Smooth muscle cell (in vitro differentiated cells): Measurements from ENCODE around the gene WWP2. TPM values are rescaled to one million over a fixed set of nuclear protein-coding genes. Genes with fewer than 3 reads are reported as not detected.

Experiments used
- DNase-seq: peaks from one replicate; lab custom pipeline; 2025; ENCODE audit not compliant: unreplicated experiment; lab: John Stamatoyannopoulos, UW
- H2AFZ ChIP-seq: fragments of 200-600 bp; sonication (generic); 2 replicates; pipeline ENCODE4 v1.6.0; 2016; ENCODE audit warnings: antibody characterized with exemption, low read depth, mild to moderate bottlenecking
- H3F3A ChIP-seq: fragments of 200-600 bp; sonication (generic); 2 replicates; pipeline ENCODE4 v1.6.0; 2017; ENCODE audit warnings: antibody characterized with exemption, low read depth
- H3K27ac ChIP-seq: fragments of 200-600 bp; sonication (generic); 2 replicates; pipeline ENCODE4 v1.5.1; 2016; ENCODE audit warnings: low read depth, mild to moderate bottlenecking
- H3K27me3 ChIP-seq: fragments of 200-600 bp; sonication (generic); 2 replicates; pipeline ENCODE4 v1.6.1; 2016; ENCODE audit warnings: low read depth, mild to moderate bottlenecking
- H3K36me3 ChIP-seq: fragments of 200-600 bp; sonication (generic); 2 replicates; pipeline ENCODE4 v1.5.1; 2016; ENCODE audit warnings: low read depth
- H3K4me1 ChIP-seq: fragments of 200-600 bp; sonication (generic); 2 replicates; pipeline ENCODE4 v1.5.1; 2016; ENCODE audit warnings: low read depth
- H3K4me2 ChIP-seq: fragments of 200-600 bp; sonication (generic); 2 replicates; pipeline ENCODE4 v1.6.0; 2016; ENCODE audit warnings: mild to moderate bottlenecking
- H3K4me3 ChIP-seq: fragments of 200-600 bp; sonication (generic); 2 replicates; pipeline ENCODE4 v1.5.1; 2016; ENCODE audit warnings: mild to moderate bottlenecking
- H3K79me2 ChIP-seq: fragments of 200-600 bp; sonication (generic); 2 replicates; pipeline ENCODE4 v1.6.0; 2016; ENCODE audit warnings: low read depth, mild to moderate bottlenecking
- H3K9ac ChIP-seq: fragments of 200-600 bp; sonication (generic); 2 replicates; pipeline ENCODE4 v1.6.0; 2016; ENCODE audit warnings: low read depth
- H3K9me3 ChIP-seq: fragments of 200-600 bp; sonication (generic); replicated peaks from 2 replicates; pipeline ENCODE4 v1.5.1; 2016; ENCODE audit warnings: low read depth
- H4K20me1 ChIP-seq: fragments of 200-600 bp; sonication (generic); 2 replicates; pipeline ENCODE4 v1.6.0; 2016; ENCODE audit warnings: low read depth
- CTCF ChIP-seq: fragments of 200-600 bp; sonication (generic); IDR thresholded peaks from 2 replicates; pipeline ENCODE4 v1.5.1; 2017; ENCODE audit warnings: borderline replicate concordance, mild to moderate bottlenecking, antibody characterized with exemption; ENCODE audit not compliant: insufficient read depth, poor library complexity, severe bottlenecking
- WGBS: methylation state at CpG from one replicate; pipeline ENCODE4 v1.1.7; 2016; ENCODE audit warnings: low lambda C conversion rate; 5-methylcytosine and 5-hydroxymethylcytosine counted together
- polyA plus RNA-seq: library from polyadenylated mRNA; unstranded; fragments of >200 nt; fragmentation: Nextera tagmentation; extraction: Ambion mirVana; gene quantifications from 2 replicates; pipeline ENCODE4 v1.2.1, GENCODE V29; 2016
- total RNA-seq: library from RNA; depleted of rRNA; stranded (reverse); fragments of >200 nt; gene quantifications from 2 replicates; pipeline ENCODE4 v1.2.3, GENCODE V29; 2014

WWP2 gene
- total and polyA plus RNA-seq, 2 experiments from 2014 or later, result 7.8 to 9.0 TPM

- Histone ChIP-seq H3K27me3 (no peaks in the 10 kb centered on the region), H3K79me2 (no peaks in the 10 kb centered on the region), H3K4me3 (no peak overlapping the region), H3K27ac (no peak overlapping the region), H3K4me2 (no peak overlapping the region), H3K36me3 (peaks cover 21% of the 10 kb centered on the region), H3F3A (no peaks in the 10 kb centered on the region), H2AFZ (no peak overlapping the region), H3K9me3 (no peaks in the 10 kb centered on the region), H3K9ac (no peak overlapping the region), H3K4me1 (no peaks in the 10 kb centered on the region), H4K20me1 (no peaks in the 10 kb centered on the region)
- no peak for DNase-seq
- 97% methylated on average over 35 of the region's 35 CpGs for WGBS
- no peak for TF ChIP-seq CTCF
Observed at GRCh38 chr16:69744363-69745231, 17.5 kb upstream of the WWP2 start.

- H3K9me3 ChIP-seq, result no peaks in the 10 kb centered on the region
- H2AFZ ChIP-seq, result no peak overlapping the region
- no peak overlapping the region for H3K9ac ChIP-seq
- H3K4me3 ChIP-seq, result no peak overlapping the region
- H3K27ac ChIP-seq, result no peak overlapping the region
- no peaks in the 10 kb centered on the region for H3F3A ChIP-seq
- WGBS, result 97% methylated on average over 11 of the region's 11 CpGs
- DNase-seq, result no peak
- H3K36me3 ChIP-seq, result peaks cover 22% of the 10 kb centered on the region
- no peaks in the 10 kb centered on the region for H3K79me2 ChIP-seq
- H3K27me3 ChIP-seq, result no peaks in the 10 kb centered on the region
- no peak overlapping the region for H3K4me2 ChIP-seq
- no peaks in the 10 kb centered on the region for H3K4me1 ChIP-seq
- H4K20me1 ChIP-seq, result no peaks in the 10 kb centered on the region
- no peak for TF ChIP-seq CTCF
Observed at GRCh38 chr16:69745232-69745612, 16.9 kb upstream of the WWP2 start.

- TF ChIP-seq CTCF, result no peak
- H3K9me3 ChIP-seq, result no peaks in the 10 kb centered on the region
- no peaks in the 10 kb centered on the region for H4K20me1 ChIP-seq
- peaks cover 26% of the 10 kb centered on the region for H3K36me3 ChIP-seq
- no peaks in the 10 kb centered on the region for H3K27me3 ChIP-seq
- 90% methylated on average over 10 of the region's 10 CpGs for WGBS
- DNase-seq, result no peak
- no peaks in the 10 kb centered on the region for H3K4me1 ChIP-seq
- H3K79me2 ChIP-seq, result peaks cover 5% of the 10 kb centered on the region
- no peak overlapping the region for H3K9ac ChIP-seq
- no peak overlapping the region for H3K4me2 ChIP-seq
- H3F3A ChIP-seq, result no peaks in the 10 kb centered on the region
- no peak overlapping the region for H3K4me3 ChIP-seq
- no peak overlapping the region for H3K27ac ChIP-seq
- H2AFZ ChIP-seq, result no peak overlapping the region
Observed at GRCh38 chr16:69745959-69746358, 16.2 kb upstream of the WWP2 start.

DNA sequence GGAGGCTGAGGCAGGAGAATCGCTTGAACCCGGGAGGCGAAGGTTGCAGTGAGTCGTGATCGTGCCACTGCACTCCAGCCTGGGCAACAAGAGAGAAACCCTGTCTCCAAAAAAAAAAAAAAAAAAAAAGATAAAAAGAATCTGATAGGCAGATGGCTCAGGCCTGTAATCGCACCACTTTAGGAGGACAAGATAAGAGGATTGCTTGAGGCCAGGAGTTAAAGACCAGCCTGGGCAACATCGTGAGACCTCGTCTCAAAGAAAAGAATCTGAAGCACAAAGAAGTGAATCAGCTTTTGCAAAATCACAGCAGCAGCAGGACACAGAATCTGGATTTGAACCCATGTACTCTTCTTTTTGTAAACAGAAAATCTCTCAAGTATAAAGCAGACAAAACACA lies 15.0 kb upstream of the WWP2 start:
- Histone ChIP-seq H3K79me2 (peaks cover 13% of the 10 kb centered on the region), H3F3A (no peaks in the 10 kb centered on the region), H3K27ac (no peak overlapping the region), H3K9me3 (no peaks in the 10 kb centered on the region), H2AFZ (no peak overlapping the region), H3K4me2 (no peak overlapping the region), H3K9ac (no peak overlapping the region), H3K4me1 (no peaks in the 10 kb centered on the region), H3K36me3 (peaks cover 23% of the 10 kb centered on the region), H3K27me3 (no peaks in the 10 kb centered on the region), H3K4me3 (no peak overlapping the region), H4K20me1 (no peaks in the 10 kb centered on the region)
- TF ChIP-seq CTCF, result no peak
- no peak for DNase-seq
- 38% methylated on average over 3 of the region's 8 CpGs for WGBS
